ENCODE measurements around the gene CROCC.
A peak's percentile ranks its signal among the peaks of the same experiment; 100 is the strongest.
"Not testable (repeated sequence)": the region's sequence is repeated elsewhere in the genome, so short reads cannot be mapped to it uniquely, and the experiment has no call there.

CROCC gene

DNA sequence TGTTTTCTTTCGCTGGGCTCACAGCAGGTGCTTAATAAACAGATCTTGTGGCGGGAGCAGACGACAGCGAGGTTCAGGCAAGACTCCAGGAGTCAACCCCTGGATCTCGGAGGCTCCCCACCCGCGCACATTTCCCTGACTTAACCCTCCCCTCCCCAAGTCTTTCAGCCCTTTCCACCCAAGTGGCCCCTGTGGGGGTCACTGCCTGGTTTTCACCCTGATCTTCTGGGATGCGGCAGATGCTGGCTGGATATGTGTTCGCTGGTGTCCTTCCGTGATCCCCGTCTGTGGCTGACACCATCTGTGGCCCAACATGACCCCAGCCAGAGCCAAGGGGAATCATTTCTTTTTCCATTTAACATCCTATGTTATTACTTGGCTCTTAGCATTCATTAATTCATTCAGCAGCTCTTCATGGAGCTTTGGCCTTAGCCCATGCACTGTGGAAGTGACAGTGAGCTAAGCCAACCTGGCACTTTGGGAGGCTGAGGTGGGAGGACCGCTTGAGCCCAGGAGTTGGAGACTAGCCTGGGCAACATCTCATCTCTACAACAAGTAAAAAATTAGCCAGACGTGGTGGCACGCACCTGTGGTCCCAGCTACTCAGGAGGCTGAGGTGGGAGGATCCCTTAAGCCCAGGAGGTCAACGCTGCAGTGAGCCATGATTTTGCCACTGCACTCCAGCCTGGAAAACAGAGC lies 6.7 kb upstream of the CROCC start:
- DNase-seq = peak in 3 of 10 donors; percentile 22 to 85 (median 49)
- intact Hi-C loops (cut with DNase I) = not testable (repeated sequence)

DNA sequence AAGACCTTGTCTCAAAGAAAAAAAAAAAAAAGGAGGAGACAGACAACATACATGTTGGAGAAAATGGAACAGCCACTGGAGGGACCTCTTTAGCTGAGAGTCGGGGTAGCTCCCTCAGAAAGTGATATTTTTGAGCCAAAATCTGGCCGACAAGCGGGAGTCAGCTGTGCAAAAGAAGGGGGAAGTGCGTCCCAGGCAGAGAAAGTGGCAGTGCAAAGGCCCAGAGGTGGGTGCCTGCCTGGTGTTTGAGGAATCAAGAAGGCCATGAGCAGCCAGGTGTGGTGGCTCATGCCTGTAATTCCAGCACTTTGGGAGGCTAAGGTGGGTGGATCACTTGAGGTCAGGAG lies 6.1 kb upstream of the CROCC start:
- intact Hi-C loops (cut with DNase I) = no loop called here
- peak in 5 of 10 donors; percentile 9 to 83 (median 32) for DNase-seq

DNA sequence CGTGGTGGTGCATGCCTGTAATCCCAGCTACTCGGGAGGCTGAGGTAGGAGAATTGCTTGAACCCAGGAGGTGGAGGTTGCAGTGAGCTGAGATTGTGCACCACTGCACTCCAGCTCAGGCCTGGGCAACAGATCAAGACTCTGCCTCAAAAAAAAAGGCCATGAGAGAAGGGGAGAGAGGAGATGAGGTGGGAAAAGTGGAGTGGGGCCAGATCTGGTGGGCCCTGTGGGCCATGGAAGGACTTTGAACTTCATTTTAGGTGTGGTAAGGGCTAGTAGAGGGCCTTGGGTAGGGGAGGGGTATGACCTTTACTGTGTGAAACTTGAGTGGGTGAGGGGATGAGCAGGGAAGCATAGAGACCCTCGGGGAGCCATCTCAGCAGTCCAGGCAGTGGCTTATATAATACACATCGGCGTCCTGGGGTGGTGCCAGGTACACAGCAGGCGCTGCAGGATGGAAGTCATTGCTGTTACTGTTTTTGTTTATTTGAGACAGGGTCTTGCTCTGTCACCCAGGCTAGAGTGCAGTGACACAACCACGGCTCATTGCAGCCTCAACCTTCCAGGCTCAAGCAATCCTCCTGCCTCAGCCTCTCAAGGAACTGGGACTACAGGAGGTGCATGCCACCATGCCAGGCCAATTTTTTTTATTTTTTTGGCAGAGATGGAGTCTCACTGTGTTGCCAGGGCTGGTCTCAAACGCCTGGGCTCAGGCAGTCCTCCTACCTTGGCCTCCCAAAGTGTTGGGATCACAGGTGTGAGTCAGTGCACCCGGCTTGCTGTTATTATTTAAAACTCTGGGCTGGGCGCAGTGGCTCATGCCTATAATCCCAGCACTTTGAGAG lies 5.5 kb upstream of the CROCC start:
- DNase-seq = peak in 3 of 10 donors; percentile 0 to 74 (median 6)
- intact Hi-C loops (cut with DNase I) = not testable (repeated sequence)

DNA sequence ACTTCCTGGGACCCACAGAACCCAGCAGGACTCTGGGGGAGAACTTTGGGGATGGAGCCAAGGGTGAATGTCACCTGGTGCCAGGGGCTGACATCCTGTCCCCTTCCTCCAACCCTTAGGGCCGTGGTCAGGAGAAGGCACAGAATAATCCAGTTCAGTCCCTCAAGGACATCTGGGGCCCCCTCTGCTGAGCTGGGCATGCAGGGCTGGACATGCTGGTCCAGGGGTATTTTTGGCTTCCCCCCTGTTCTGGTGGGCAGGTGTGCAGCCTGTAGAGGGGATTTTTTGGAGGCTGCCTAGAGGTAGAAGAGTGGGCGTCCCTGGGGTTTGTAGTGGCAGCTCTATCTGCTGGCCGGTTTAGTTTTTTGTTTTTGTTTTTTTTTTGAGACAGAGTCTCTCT lies 3.4 kb upstream of the CROCC start:
- intact Hi-C loops (cut with DNase I) = no loop called here
- peak in 4 of 10 donors; percentile 5 to 66 (median 40) for DNase-seq

DNA sequence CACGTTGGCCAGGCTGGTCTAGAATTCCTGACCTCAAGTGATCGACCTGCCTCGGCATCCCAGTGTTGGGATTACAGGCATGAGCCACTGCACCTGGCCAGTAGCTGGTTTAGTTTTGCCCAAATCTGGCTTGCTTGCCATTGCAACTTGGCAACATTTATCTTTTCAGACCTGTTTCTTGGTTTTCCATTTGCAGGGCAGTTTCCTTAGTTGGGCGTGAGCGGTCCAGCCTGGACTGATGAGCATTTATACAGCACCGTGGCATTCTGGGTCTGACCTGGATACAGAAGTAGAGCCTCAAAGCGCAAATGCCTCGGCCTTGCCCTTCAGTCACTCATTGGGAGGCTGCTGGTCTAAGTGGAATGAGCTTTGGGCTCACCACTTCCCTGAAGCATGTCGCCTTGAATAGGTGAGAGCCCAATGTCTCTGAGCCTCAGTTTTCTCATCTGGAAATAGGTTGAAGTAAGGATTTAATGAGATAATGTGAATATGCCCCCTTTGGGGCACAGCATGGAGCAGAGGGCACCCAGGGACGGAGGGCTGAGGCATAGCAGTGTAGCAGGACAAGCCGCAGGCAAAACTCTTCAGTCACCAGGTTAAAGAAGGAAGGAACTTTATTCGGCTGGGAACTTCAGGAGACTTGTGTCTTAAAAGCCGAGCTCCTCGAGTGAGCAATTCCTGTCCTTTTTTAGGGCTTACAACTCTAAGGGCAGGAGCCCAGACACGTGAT lies 2.6 kb upstream of the CROCC start:
- intact Hi-C loops (cut with DNase I) = not testable (repeated sequence)
- peak in 4 of 10 donors; percentile 2 to 76 (median 35) for DNase-seq

DNA sequence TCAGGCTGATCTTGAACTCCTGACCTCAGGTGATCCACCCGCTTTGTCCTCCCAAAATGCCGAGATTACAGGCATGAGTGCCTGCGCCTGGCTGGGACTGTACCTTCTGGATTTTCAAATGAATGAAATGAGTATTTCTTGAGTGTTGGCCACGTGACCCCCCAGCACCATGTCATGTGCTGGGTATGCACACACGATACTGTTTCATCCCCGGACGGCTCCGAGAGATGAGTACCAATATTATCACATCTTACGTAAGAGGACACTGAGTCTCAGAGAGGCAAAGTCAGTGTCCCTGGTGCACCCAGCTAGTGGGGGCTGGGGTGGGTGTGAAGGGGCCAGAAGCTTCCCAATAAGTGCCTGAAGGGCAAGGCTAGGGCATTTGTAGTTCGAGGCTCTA lies 780 bp upstream of the CROCC start:
- peak in 3 of 10 donors; percentile 26 to 80 (median 47) for DNase-seq
- intact Hi-C loops (cut with DNase I) = no loop called here

DNA sequence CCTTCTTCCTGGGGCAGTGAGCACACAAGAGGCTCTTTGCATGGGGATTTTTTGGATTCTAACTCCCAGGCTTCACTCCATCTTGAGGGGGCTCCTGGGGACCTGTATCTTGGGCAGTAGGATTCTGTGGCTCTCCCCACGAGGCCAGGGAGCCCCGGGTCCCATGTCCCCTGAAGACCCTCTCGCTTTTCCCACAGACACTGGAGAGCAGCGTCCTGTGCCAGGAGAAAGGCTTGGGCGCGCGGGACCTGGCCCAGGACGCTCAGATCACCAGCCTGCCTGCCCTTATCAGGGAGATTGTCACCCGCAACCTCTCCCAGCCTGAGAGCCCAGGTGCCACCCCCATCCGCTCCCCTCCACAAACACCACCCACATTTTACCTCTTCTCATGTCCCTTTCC lies 735 bp downstream of the CROCC start:
- intact Hi-C loops (cut with DNase I) = no loop called here
- peak in 4 of 10 donors; percentile 26 to 78 (median 56) for DNase-seq

DNA sequence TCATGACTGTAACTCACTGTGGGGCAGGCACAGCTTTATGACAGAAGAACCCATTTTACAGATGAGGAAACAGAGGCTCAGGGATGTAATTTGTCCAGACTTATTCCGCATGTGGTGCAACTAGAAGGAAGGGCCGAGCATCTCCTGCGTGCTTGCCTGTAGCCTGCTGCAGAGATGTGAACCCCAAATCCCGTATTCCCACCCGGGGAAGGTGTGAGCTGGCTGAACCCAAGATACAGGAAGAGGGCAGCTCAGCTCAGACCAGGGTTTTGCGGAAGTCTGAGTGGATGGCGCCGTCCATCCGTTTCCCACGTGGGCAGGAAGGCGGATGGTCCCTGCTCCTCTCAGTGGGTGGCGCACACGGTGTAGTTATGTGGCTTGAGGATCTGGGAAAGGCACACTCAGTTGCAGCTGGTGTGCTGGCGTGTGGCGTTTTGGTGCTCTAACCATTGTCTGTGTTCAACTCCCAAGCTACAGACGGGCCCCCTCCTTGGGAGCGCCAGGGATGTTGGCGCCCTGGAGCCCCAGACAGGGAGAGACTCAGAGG lies 1.2 kb downstream of the CROCC start:
- intact Hi-C loops (cut with DNase I) = no loop called here
- DNase-seq = peak in 4 of 10 donors; percentile 32 to 84 (median 58)

DNA sequence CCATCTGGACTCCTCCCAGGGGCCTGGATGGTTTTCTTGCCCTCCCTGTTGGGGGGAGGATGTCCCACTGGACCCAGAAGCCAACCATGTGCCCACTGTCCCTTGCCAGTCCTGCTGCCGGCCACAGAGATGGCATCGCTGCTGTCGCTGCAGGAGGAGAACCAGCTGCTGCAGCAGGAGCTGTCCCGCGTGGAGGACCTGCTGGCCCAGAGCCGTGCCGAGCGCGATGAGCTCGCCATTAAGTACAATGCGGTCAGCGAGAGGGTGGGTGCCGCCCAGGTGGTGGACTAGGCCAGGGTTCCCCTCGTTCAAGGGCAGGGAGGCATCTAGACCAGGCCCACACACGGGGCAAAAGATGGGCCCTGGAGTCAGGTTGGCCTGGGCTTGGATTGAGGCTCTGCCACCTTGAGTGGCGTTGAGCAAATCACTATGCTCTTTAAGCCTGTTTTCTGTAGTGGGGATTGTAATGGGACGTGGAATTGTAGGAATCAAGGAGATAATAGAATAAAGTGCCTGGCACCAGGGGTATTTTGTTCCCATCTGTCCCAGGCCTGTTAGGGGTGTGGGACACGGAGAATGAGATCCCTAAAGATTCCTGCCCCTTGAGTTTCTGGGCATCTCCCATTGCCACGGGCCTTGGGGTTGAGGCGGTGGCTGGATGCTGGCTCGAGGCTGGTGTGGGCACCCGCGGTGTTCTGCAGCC lies 2.6 kb downstream of the CROCC start:
- peak in 4 of 10 donors; percentile 30 to 87 (median 70) for DNase-seq
- intact Hi-C loops (cut with DNase I) = no loop called here

DNA sequence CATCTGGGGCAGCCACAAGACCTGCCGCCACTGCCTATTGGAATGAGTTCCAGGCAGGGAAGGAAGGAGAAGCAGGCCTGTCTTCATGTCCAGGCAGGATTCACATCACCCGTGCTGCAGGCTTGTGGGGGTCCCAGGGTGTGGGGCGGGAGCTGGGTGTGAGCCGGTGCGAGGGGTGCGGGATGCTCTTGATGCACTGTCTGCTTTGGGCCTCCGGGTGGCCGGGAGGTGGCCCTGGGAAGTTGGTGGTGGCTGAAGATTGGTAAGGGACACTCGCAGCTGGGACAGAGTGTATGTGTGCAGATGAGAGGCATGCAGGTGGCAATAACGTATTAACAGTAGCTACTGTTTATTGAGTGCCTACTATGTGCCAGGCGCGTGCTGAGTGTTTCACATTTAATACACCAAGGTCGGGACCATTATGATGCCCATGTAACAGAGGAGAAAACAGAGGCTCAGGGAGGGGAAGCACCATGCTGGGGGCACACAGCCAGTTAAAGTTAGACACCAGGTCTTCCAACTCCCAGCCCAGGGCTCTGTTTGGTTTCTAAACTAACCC lies 3.3 kb downstream of the CROCC start:
- intact Hi-C loops (cut with DNase I) = no loop called here

DNA sequence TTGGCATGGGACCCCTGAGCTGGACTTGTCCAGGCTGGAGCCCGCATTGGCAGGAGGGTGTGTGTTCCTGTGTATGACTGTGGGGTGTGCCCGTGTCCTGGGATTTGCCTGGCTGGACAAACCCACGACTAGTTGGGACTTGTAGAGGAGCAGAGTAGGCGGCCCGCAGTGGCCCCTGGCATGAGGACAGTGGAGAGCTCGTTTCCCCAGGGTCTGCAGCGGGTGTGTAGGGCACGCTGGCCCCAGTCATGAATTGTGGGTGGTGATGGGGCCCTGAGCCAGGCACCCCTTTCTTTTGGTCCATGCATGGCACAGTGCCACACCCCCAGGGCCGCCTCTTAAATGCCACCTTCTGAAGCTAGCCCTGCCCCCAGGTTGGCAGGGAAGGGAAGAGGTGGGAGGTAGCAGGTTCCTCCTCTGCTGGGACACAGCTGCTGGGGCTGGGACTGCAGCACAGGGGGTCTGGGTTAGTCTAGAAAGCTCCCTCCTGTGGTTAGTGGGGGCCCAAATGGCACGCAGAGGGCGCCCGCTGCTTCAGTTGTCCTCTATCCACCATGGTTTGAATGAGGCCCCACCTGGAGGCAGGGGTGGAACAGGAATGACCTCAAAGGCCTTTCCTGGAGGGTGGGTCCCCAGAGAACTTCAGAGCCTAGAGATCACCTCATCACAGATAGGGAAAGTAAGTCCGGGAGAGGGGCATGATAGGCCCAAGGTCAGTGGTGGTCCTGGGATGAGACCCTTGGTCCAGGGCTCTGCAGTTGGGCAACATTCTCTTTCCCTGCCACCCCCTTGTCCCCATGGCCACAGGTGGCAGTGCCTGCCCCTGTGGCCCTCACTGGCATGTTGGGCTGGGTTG lies 4.1 kb downstream of the CROCC start:
- intact Hi-C loops (cut with DNase I) = no loop called here
- peak in 4 of 10 donors; percentile 32 to 82 (median 67) for DNase-seq

More for the DNA sequence above, 3.3 kb downstream of the CROCC start:
- DNase-seq = peak in 3 of 10 donors; percentile 22 to 89 (median 68)

DNA sequence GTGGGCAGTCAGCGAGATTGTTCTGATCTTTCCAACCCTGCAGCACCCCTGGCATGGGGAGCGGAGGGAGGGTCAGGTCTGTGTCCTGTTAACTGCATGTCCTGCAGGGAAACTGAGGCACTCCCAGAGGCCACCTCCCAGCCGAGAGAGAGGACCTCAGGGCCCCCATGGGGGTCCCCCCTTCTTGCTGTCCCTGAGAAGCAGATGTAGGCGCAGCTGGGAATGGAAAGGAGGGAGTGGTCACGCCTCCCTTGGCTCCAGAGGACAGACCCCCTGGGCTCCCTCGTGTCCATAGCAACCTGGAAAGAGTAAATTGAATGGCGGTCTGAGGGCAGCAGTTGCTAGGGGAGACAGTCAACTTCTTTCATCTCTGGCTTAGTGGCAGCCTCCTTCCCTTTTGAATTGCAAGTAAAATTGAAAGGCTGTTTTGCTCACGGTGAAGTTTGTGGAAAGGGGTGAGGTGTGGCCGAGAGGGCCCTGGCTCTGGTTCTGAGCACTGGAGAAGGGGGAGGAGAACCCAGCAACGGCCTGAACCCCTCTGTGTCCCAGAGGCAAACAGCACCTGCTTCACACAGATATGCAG lies 4.9 kb downstream of the CROCC start:
- peak in 6 of 10 donors; percentile 20 to 86 (median 58) for DNase-seq
- intact Hi-C loops (cut with DNase I) = no loop called here

DNA sequence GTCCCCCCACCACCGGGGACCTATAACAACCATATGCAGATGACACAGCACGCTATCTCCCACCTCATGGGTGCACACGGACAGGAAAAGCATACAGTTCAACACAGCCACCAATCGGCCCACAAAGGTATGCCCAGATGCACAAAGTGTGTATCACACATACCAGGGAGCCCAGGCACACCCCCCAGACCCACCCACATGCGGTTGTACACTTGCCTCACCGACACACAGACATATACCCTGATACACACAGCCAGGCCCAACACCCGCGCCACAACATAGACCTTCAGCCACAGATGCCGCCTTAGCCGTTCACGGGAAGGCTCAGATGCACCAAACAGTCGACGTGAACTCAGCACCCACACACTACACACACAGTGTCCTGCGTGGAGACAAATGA lies 5.5 kb downstream of the CROCC start:
- intact Hi-C loops (cut with DNase I) = no loop called here
- DNase-seq = peak in 4 of 10 donors; percentile 25 to 82 (median 66)

DNA sequence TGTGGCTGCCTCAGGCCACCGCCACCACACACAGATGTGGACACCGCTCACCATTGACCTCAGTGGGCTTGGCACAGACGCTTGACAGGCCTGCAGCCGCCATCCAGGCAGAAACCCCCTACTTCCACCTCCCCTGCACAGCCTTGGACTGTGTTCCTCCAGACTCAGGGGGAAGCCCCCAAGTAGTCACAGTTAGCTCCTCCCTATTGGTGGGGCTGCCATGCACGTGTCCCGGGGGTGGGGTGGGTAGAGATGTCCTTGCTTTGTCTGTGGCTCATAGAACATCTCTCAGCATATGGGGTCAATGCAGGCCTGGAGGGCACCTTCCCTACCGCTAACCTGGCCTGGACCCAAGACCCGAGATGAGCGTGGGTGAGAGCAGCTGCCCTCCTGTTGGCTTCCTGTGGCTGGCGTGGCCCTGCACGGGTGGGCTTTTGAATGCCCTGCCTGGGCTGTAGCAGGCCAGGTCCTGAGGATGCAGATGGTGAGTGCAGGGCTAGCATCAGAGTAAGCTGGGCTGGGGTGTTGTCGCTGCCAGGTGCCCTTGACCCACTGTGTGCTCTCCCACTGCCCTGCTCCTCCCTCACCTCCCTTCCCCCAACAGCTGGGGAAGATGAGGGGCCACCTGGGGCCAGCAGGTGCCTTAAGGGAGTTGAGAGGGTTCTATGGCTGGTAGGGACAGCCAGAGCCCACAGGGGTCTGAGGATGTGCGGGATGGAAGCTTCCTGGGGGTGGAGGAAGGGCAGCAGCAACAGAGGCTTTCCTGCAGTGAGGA lies 6.2 kb downstream of the CROCC start:
- DNase-seq = peak in 2 of 10 donors; percentile 37 to 44
- intact Hi-C loops (cut with DNase I) = no loop called here

DNA sequence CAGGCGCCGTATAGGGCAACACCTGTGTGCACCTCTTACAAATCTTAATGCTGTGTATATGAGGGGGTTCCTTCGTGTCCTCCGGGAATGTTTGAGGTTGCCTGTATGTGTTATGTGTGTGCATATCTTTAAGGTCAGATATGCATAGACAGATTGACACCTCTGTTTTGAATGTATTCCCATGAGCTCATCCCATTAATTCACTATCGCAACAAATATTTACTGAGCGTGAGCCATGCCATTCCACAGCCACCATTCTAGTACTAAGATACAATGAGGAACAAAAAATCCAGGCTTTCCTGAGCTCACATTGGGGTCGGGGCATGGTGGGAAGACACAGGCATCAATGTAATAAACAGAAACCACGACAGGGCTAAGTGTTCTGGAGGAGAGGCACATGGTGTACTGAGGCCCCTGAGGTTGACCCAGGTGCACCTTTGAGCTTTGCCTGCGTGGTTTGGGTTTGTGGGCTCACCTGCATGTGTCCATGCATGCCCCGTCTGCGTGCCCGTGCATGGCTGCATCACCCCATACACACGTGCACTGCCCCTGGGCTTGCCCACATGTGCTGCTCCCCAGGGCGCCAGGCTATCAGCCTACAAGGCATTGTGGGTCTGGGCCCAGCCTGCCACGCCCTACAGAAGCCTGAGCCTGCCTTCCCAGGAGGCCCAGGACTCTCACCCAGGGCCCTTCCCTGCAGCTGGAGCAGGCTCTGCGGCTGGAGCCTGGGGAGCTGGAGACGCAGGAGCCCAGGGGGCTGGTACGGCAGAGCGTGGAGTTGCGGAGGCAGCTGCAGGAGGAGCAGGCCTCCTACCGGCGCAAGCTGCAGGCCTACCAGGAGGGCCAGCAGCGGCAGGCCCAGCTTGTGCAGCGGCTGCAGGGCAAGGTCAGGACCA lies 7.7 kb downstream of the CROCC start:
- intact Hi-C loops (cut with DNase I) = not testable (repeated sequence)
- DNase-seq = peak in 1 of 10 donors; percentile 82

DNA sequence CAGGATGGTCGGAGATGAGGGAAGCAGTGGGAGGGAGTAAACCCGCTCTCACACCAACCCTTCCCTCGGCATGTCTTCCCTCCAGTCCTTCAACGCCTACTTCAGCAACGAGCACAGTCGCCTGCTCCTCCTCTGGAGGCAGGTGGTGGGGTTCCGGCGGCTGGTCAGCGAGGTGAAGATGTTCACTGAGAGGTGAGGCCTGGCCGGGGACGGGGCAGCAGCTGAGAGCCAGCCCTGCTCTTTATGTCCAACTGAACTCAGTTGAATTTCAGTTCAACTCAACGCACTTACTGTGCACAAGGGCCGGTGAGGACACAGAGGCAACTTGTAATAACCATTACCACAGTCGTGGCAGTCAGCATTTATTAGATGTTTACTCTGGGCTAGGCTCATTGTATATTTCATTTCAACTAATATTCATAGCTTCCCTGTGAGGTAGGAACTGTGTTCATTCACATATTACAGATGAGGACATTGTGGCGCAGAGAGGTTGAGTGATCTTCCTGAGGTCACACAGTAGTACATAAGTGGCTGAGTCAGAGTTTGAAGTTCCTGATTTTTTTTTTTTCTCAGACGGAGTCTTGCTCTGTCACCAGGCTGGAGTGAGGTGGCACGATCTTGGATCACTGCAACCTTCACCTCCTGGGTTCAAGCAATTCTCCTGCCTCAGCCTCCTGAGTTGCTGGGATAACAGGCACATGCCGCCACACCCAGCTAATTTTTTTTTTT lies 9.6 kb downstream of the CROCC start:
- intact Hi-C loops (cut with DNase I) = not testable (repeated sequence)

More for the DNA sequence above, 9.6 kb downstream of the CROCC start:
- peak in 2 of 10 donors; percentile 19 to 79 for DNase-seq
